ENCODE results near the gene ZNF579. TPM values are rescaled to one million over a fixed set of nuclear protein-coding genes. Genes with fewer than 3 reads are reported as not detected.
A peak's percentile ranks its signal among the peaks of the same experiment; 100 is the strongest.

ZNF579 gene
- total and polyA plus RNA-seq, 8 donors, result 6.5 to 16.1 (median 9.4) TPM

DNA sequence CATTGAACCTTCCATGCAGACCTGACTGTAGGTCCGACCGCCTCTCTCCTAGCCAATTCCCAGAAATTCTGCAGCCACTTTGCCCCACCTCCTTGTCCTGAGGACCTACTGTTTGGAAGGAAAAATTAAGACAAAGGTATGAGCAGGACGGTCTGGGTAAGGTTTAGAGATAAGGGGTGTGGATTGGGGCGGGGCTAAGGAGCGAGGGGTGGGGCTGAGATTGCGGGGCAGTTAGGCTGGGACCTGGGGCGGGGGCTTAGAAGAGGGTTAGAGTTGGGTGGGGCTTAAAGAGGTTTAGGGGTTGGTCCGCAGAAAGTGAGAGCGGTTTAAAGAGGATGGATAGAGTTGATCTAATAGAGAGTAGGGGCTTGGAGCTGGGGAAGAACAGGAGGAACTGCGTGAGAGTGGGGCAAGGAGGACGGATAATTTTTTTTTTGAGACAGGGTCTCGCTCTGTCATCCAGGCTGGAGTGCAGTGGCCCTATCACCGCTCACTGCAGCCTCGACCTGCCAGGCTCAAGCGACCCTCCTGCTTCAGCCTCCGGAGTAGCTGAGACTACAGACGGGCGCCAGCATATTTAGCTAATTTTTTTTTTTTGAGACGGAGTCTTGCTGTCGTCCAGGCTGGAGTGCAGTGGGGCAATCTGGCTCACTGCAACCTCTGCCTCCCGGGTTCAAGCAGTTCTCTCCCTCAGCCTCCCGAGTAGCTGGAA is 23.1 kb upstream of the ZNF579 start:
- 72 to 73% methylated on average over 22 of the region's 22 CpGs for WGBS, 2 donors
- ATAC-seq (no peak), FAIRE-seq (no peak), DNase-seq (no peak)
- intact Hi-C loops (cut with DNase I), result no loop called here
- Histone ChIP-seq H3K27me3 (no peaks in the 10 kb centered on the region), H3K27ac (peak overlapping the region in 2 of 4 donors; percentile 88 to 90), H3K4me3 (no peak overlapping the region), H3K36me3 (no peaks in the 10 kb centered on the region), H3K9me3 (no peaks in the 10 kb centered on the region), H3K4me1 (peaks cover 0 to 20% (median 0%) of the 10 kb centered on the region in 3 donors)
- TF ChIP-seq, protein P1, sequence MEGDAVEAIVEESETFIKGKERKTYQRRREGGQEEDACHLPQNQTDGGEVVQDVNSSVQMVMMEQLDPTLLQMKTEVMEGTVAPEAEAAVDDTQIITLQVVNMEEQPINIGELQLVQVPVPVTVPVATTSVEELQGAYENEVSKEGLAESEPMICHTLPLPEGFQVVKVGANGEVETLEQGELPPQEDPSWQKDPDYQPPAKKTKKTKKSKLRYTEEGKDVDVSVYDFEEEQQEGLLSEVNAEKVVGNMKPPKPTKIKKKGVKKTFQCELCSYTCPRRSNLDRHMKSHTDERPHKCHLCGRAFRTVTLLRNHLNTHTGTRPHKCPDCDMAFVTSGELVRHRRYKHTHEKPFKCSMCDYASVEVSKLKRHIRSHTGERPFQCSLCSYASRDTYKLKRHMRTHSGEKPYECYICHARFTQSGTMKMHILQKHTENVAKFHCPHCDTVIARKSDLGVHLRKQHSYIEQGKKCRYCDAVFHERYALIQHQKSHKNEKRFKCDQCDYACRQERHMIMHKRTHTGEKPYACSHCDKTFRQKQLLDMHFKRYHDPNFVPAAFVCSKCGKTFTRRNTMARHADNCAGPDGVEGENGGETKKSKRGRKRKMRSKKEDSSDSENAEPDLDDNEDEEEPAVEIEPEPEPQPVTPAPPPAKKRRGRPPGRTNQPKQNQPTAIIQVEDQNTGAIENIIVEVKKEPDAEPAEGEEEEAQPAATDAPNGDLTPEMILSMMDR (IDR thresholded peaks at IDR 0.05), result no peak

DNA sequence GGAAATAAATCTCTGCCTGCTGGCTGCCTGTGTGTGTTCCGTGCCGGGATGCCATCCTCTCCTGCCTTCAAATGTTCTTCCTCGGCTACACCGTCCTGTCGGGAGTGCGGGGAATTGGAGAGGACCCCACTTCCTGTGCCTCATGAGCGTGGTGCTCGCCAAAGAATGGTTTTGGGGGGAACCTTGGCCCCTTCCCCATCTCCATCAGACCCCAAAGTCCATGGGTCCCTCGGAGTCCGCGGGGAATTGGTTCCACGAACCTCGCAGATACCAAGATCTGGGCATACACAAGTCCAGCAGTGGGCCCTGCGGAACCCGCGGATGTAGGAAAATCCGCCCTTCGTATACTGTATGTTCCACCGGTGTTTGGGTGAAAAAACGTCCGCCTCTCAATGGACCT is 22.5 kb upstream of the ZNF579 start:
- no peak for ATAC-seq
- WGBS, 2 donors, result 88 to 91% methylated on average over 21 of the region's 21 CpGs
- no peaks in the 10 kb centered on the region for H3K9me3 ChIP-seq
- H3K4me3 ChIP-seq, result no peak overlapping the region
- H3K4me1 ChIP-seq, result peaks cover 0 to 20% (median 0%) of the 10 kb centered on the region in 3 donors
- H3K27me3 ChIP-seq, result no peaks in the 10 kb centered on the region
- no peak overlapping the region for H3K27ac ChIP-seq
- no peak for FAIRE-seq
- peak in 1 of 6 donors; percentile 48 for DNase-seq
- H3K36me3 ChIP-seq, result no peaks in the 10 kb centered on the region
- intact Hi-C loops (cut with DNase I), result no loop called here
- TF ChIP-seq, protein P1 (IDR thresholded peaks at IDR 0.05), result no peak

DNA sequence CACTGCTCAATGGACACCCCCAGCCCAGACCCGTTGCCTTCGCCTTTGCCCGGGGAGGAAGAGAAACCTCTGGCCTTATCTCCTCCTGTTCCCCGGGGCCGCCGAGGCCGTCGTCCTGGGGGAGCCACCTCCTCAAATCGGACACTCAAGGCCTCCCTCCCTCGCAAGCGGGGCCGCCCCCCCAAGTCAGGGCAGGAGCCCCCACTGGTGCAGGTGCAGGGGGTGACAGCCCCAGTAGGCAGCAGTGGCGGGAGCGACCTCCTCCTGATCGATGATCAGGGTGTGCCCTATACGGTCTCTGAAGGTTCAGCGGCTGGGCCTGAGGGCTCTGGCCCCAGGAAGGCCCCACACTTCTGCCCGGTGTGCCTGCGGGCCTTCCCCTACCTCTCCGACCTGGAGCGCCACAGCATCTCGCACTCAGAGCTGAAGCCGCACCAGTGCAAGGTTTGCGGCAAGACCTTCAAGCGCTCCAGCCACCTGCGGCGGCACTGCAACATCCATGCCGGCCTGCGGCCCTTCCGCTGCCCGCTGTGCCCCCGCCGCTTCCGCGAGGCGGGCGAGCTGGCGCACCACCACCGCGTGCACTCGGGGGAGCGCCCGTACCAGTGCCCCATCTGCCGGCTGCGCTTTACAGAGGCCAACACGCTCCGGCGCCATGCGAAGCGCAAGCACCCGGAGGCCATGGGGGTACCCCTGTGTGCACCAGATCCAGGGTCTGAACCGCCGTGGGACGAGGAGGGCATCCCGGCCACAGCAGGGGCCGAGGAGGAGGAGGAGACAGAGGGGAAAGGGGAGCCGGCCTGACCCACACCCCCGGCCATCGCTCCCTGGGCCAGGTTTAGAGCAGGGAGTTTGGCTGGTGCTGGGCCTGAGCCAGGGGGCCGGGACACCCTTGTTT is 21.7 kb upstream of the ZNF579 start:
- H3K36me3 ChIP-seq, result no peaks in the 10 kb centered on the region
- H3K9me3 ChIP-seq, result no peaks in the 10 kb centered on the region
- peaks cover 0 to 20% (median 0%) of the 10 kb centered on the region in 3 donors for H3K4me1 ChIP-seq
- intact Hi-C loops (cut with DNase I), result no loop called here
- TF ChIP-seq, protein P1 (IDR thresholded peaks at IDR 0.05), result no peak
- no peak overlapping the region for H3K4me3 ChIP-seq
- FAIRE-seq, result no peak
- no peak overlapping the region for H3K27ac ChIP-seq
- H3K27me3 ChIP-seq, result no peaks in the 10 kb centered on the region
- peak in 5 of 6 donors; percentile 39 to 83 (median 60) for DNase-seq
- 93% methylated on average over 60 of the region's 60 CpGs for WGBS, 2 donors
- no peak for ATAC-seq

DNA sequence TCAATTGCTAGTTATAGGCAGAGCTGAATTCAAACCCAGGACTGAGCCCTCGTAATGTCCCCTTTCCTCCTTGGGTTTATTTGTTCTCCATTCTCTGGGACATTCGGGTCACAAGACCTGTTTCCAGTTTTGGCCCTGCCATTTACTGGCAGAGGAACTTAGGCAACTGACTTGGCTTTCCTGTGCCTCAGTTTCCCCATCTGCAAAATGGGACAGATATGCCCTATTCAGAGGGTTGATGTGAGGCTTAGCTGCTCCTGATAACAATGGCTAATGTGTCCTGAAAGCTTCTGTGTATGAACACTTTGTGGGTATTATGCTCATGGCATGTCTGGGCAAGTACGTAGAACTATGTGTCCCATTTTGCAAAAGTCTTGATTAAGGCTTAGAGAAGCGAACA is 20.4 kb upstream of the ZNF579 start:
- intact Hi-C loops (cut with DNase I), result no loop called here
- H3K27ac ChIP-seq, result peak overlapping the region; percentile 83 to 98 (median 97)
- ATAC-seq (no peak), FAIRE-seq (no peak), DNase-seq (no peak)
- TF ChIP-seq, protein P1 (IDR thresholded peaks at IDR 0.05), result no peak
- peaks cover 0 to 6% (median 0%) of the 10 kb centered on the region in 3 donors for H3K36me3 ChIP-seq
- peaks cover 0 to 13% (median 0%) of the 10 kb centered on the region in 3 donors for H3K4me1 ChIP-seq
- H3K27me3 ChIP-seq, result no peaks in the 10 kb centered on the region
- no peaks in the 10 kb centered on the region for H3K9me3 ChIP-seq
- 32 to 49% methylated on average over 4 of the region's 4 CpGs for WGBS, 2 donors
- H3K4me3 ChIP-seq, result peak overlapping the region; percentile 62 to 86 (median 78)
